NCI-H446 treated with DMSO at 0.1 percent for 48 hours (cell line): ENCODE data around the gene CDCP1.
"Not testable (repeated sequence)": the region's sequence is repeated elsewhere in the genome, so short reads cannot be mapped to it uniquely, and the experiment has no call there.

ENCODE experiments used
- DNase-seq: peaks from one replicate; lab custom pipeline; 2025; lab: John Stamatoyannopoulos, UW

Gene CDCP1

DNA sequence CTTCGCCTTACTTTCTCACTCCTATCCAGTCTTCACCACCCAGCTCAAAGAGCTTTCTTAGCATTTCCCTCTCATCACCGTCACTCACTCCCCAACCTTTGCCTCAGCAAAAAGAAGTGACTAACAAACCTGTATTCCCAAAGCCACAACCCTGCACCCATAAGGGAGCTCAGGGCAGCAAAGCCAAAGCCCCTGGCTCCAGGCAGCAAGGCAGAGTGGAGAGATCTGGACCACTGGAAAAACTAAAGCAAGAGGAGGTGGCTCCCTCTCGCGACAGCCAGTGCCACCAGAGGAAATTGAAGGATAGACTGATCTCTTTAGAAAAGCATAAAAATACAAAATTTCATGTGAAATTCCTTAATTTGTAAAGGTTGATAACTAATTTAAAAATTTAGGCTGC lies 25.1 kb upstream of the CDCP1 start:
- no peak for DNase-seq

DNA sequence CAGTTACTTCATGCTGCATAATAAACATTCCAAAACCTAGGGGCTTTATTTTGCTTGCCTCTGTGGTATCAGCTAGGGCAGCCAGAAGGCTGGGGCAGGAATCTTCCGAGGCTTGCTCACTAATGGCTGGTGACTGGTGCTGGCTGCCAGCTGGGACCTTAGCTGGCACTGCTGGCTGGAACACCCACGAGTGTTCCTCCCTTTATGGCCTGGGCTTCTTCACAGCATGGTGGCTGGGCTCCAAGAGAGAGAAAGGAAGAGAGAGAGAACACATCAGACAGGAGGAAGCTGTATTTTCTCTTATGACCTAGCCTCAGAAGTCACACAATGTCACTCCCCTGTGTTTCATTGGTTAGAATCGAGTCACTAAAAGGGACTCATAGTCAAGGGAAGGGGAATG lies 23.9 kb upstream of the CDCP1 start:
- DNase-seq, result no peak

DNA sequence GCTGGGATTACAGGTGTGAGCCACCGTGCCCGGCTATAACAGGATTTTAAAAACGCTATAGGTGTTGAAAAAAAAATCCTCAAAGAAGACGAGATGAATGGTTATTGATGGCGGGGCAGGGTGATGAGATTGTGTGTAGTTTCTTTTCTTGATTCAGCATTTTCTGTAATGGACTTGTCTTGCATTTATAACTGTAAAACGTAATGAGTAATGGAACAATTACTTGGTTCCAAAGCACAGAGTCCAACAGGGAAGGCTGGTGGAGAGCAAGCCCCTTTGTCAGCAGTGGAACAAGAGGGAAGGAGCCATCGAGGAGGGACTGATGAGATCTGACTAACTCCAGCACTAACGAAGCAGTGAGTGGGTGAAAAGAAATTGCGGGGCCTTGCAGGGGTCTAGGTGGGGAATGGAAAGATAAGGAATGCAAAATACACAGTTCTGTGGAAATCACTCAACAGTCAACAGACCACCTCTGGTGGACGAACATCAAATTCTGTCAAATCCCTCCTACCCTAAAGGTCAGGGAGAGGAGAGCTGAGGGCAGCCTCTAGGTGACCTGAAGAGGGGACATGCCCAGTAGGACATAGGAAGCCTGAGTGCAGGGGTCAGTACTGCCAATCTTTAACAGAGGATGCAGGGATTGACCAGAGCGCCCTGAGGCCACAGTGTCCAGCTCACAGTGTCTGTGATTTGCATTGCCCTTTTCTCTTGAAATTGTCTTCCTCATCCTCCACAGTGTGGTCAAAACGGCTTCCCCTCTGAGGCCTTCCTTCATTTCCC lies 23.1 kb upstream of the CDCP1 start:
- no peak for DNase-seq

- no peak for DNase-seq
Measured at GRCh38 chr3:45168451-45168850, 22.3 kb upstream of the CDCP1 start.

DNA sequence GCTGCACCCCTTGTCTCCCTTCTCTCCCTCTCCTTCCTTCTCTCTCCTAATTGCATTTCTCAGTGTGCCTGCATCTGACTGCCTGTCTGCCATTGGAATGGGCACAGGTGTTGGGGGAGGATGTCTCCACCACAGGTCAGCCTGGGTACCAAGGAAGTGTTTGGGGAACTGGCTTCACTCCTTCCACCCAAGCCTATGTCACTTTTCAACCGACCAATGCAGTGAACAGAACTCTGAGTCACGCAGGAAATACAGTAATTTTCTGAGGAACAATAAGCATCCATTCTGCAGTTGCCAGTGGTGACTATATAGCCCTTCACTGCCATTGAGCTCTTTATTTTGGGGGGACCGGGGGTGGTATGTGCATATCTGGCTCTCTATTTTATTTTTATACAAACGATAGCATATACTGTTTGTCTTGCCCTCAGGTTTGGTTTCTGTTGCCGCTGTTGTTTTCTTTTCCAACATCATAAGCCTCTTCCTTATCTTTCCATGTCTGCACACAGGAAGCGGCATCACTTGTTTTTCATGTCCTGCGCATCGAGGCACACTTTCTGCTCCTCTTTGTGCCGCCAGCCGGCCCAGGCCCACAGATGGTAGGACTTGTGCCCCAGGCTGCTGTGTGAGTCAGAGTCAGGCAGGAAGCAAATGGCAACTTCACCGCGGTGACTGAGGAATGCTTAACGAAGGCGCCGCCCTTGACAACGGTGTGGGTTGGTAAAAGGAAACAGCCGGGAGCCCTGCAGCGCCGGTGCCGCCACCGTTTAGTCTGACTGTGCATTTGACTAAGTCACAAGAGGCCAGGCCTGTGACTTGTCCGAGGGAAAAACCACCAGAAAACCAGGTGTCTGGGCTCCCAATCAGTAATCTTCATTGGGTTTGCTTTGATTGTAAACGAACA lies 21.1 kb upstream of the CDCP1 start:
- peak; percentile 58 for DNase-seq

DNA sequence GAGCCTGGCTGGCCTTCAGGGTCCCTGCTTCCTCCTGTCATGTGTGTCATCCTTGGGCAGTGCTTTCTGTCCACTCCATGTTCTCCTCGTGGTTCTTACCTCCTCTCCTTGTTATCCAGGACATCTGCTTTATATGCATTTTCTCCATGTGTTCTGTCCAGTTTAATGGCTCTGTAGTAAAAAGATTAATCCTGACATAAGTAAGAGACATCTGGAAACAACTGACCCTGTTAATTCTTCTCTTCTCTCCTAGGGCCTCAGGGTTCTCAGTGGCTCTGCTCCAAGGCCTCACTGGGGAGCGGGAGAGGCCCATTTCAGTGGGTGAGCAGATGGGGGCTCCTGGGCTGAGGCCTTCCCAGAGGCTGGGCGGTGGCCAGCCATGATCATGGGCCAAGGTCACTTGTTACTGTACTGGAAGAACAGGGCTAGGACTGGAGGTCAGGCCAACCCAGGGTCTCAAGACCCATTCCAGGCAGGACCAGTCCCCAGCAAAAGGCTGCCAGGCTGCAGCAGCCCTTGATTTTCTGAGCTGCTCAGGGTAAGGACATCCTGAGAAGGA lies 20.2 kb upstream of the CDCP1 start:
- no peak for DNase-seq

DNA sequence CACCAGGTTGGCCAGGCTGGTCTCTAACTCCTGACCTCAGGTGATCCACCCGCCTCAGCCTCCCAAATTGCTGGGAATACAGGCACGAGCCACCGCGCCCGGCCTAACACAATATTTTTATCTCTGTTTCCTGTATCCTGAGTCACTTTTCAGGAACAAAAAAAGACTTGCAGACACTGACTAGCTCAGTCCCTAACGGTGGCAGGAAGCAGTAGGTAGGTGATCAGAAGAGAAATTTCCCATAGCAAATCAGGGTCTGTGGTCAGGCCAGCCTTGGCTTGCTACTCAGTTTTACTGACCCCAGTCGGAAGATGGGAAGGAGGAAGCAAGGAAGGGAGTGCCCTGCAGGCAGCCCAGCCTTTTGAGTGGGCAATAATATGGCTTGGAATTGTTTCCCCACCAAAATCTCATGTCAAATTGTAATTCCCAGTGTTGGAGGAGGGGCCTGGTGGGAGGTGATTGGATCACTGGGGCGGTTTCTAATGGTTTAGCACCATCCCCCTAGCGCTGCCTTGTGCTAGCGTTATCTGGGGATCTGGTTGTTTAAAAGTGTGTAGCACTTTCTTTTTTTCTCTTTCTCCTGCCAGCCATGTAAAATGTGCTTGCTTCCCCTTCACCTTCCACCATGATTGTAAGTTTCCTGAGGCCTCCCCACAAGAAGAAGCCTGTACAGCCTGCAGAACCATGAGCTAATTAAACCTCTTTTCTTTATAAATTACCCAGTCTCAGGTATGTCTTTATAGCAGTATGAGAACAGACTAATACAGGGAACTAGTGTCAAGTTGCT lies 19.5 kb upstream of the CDCP1 start:
- no peak for DNase-seq

DNA sequence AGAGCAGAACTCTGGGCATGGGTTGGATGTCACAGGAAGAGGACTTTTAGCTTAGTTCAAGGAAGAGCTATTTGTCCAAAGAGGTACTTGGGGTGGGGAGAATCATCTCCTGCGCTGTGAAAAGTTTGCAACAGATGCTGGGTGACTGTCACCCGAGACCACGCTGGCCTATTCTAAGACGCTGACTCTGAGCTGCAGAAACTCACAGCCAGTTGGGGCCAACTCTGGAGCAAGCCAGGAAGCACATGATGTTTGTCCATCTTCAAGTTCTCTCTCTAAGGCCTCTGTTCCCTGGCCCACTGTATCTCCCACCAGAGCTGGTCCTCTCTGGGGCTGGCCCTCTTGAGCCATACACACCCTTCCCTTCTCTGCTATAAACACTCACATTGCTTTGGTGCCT lies 17.9 kb upstream of the CDCP1 start:
- DNase-seq, result no peak

GRCh38 chr3:45163481-45163880 lies 17.3 kb upstream of the CDCP1 start:
- no peak for DNase-seq

GRCh38 chr3:45154641-45155147 lies 8.5 kb upstream of the CDCP1 start:
- no peak for DNase-seq

DNA sequence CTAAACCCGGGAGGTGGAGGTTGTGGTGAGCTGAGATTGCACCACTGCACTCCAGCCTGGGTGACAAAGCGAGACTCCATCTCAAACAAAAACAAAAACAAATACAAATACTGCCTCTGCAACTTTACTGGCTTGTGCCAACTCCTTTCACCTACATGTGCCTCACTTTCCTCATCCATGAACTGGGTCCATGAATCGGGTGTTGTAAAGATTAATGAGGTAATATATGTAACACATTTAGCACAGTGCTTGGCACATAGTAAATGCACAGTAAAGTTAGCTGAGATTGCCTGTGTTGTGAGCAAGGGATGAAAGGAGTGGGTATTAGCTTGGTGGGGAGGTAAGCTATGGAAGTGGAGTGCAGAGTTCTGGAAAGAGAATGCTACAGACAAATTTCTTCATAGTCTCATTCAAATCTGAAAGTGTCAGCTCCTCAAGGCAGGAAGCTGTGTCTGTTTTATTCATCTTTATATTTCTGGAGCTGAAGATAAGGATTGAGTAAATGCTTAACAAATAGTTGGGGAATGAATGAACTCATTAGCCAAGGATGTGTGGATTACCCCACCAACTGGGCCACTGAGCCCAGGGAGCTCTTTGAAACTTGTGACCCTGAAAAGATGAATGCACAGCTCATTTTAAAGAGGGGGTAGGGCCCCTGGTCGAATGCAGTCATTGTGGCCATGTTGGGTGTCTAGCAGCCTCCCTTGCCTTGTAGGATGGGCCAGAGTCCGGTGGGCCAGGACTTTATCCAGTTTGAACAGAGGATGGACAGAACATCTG lies 7.7 kb upstream of the CDCP1 start:
- no peak for DNase-seq

- no peak for DNase-seq
Measured at GRCh38 chr3:45152307-45152706, 6.1 kb upstream of the CDCP1 start.

DNA sequence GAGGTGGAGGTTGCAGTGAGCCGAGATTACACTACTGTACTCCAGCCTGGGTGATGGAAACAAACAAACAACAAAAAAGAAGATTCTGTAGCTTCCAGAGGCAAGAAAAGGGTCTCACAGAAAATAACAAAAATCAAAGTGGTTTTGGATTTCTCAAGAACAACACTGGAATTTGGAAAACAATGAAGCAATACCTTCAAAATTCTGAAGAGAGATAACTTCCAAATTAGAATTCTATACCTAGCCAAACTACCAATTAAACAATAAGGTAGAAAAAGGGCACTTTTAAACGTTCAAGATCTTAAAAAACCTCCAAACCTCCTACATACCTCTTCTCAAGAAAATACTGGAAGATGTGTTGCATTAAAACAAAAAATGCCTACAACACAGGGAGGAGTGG lies 4.9 kb upstream of the CDCP1 start:
- DNase-seq, result no peak

DNA sequence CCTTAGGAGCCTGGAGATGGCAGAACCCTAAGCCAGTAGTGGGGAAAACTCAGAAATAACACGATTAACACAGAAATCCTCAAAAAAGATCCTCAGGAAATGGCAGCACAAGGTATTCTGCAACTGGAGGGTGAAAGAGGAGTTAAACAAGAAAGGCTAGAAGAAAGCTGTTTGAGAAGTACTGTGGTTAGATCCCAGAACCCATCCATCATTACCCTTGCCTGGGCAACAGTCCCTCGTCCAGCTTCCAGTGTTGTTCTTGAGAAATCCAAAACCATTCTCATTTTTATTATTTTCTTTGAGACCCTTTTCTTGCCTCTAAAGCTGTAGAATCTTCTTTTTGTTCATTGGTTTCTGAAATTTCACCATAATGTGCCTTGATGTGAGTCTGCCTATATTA lies 2.7 kb upstream of the CDCP1 start:
- DNase-seq, result no peak

DNA sequence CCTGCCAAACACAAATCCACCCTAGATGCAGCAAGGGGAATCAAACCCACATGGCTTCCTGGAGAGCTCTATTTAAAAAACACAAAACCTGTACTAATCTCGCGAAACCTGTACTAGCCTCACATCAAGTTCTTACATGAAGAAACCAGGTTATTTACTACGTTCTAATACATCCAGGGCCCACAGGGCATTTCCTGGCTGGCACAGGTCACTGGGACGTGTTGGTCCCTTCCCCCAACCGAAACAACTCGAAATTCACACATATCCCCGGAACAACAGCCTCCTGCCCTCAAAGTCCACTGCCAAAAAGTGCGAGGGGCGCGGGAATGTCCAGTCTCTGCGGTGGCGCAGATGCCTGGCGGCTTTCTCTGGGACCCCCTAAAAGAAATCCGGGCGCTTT lies 955 bp downstream of the CDCP1 start:
- DNase-seq, result no peak

GRCh38 chr3:45143673-45144671 lies 2.2 kb downstream of the CDCP1 start:
- no peak for DNase-seq

DNA sequence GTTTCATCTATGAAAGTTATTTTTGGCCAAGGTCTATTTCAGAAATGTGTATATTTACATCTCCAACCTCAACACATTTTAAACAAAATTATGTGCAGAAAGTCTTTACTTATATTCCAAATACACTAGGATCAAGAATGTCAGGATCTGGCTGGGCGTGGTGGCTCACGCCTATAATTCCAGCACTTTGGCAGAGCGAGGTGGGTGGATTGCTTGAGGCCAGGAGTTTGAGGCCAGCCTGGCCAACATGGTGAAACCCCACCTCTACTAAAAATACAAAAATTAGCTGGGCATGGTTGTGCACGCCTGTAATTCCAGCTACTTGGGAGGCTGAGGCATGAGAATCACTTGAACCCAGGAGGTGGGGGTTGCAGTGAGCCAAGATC lies 5.4 kb downstream of the CDCP1 start:
- DNase-seq, result not testable (repeated sequence)

DNA sequence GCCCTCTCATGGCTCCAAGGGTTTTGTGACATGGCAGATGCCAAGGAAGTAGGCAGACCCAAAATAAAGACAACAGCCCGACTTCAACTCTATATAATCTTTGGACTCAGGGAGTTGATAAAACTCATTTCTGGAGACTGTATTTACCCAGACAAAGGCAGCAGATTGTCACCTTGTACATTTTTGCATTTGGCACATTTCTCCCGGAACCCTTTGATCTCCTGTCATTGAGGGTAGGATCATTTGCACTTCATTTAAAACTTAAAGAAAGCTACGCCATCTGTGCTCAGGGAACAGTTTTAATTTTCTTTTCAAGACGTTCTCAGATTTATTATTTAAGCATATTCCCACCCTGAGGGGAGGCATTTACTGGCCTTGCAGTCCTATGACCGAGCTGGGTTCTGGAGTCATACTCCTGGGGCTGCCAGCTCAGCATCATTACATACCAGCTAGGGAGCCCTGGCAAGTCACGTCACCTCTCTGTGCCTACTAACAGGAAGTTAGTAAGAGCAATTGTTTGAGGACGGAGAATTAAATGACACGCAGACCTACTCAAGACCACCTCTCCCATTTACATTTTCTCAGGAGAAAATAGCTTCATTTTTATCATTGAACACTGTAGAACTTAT lies 5.9 kb downstream of the CDCP1 start:
- DNase-seq, result no peak

GRCh38 chr3:45139372-45140140 lies 6.6 kb downstream of the CDCP1 start:
- DNase-seq, result peak; percentile 65
